GM13976 (cell line): Measurements from ENCODE around the gene FAR1.

ENCODE experiments used
- DNase-seq: peaks from one replicate; pipeline ENCODE4 v3.0.0; 2012; ENCODE audit warnings: low spot score
- CTCF ChIP-seq: IDR thresholded peaks from 2 replicates; pipeline ENCODE4 v1.5.1; 2012; ENCODE audit warnings: borderline replicate concordance, mild to moderate bottlenecking; ENCODE audit not compliant: insufficient read depth; ENCODE audit errors: extremely low read depth, missing control alignments, control extremely low read depth
- in situ Hi-C: fragments of 300-500 bp; cut with MboI; formaldehyde crosslinking; loops from one replicate; pipeline ENCODE4 v1.12.0; 2022; ENCODE audit warnings: low sequenced_read_pairs, mixed read lengths, inconsistent platforms; ENCODE audit not compliant: unreplicated experiment

The FAR1 gene

GRCh38 chr11:13760115-13760514, 91.6 kb downstream of the FAR1 start:
- DNase-seq, result no peak
- in situ Hi-C loops, result no loop called here
- no peak for TF ChIP-seq CTCF

GRCh38 chr11:13761250-13761649, 92.8 kb downstream of the FAR1 start:
- DNase-seq, result no peak
- in situ Hi-C loops, result no loop called here
- TF ChIP-seq CTCF, result no peak

GRCh38 chr11:13761716-13762115, 93.2 kb downstream of the FAR1 start:
- in situ Hi-C loops, result no loop called here
- no peak for DNase-seq
- TF ChIP-seq CTCF, result no peak

- DNase-seq, result no peak
- TF ChIP-seq CTCF, result no peak
- in situ Hi-C loops, result no loop called here
Observed at GRCh38 chr11:13762718-13763117, 94.2 kb downstream of the FAR1 start.

GRCh38 chr11:13763341-13763740, 94.9 kb downstream of the FAR1 start:
- TF ChIP-seq CTCF, result no peak
- in situ Hi-C loops, result no loop called here
- DNase-seq, result no peak

- DNase-seq, result no peak
- TF ChIP-seq CTCF, result no peak
- in situ Hi-C loops, result no loop called here
Observed at GRCh38 chr11:13765886-13766285, 97.4 kb downstream of the FAR1 start.

GRCh38 chr11:13767471-13767870, 99.0 kb downstream of the FAR1 start:
- TF ChIP-seq CTCF, result no peak
- DNase-seq, result no peak
- in situ Hi-C loops, result no loop called here
